Neural cell (in vitro differentiated cells): ENCODE measurements around the gene ZNF831. TPM values are rescaled to one million over a fixed set of nuclear protein-coding genes. Genes with fewer than 3 reads are reported as not detected.

Experiments used
- H2AFZ ChIP-seq: fragments of 200-600, 300-800 bp; sonication (generic), shearing (Covaris generic); 2 replicates; pipeline ENCODE4 v1.6.0; 2014; ENCODE audit warnings: low read depth, mild to moderate bottlenecking, antibody characterized with exemption, low read length, moderate library complexity
- H3F3A ChIP-seq: fragments of 200-600 bp; shearing (Covaris generic); 2 replicates; pipeline ENCODE4 v1.6.1; 2016; ENCODE audit warnings: mild to moderate bottlenecking, moderate library complexity, mixed read lengths, antibody characterized with exemption, low read length; ENCODE audit not compliant: insufficient read depth, poor library complexity, severe bottlenecking
- H3K27ac ChIP-seq: fragments of 200-600, 300-800 bp; sonication (generic), shearing (Covaris generic); 2 replicates; pipeline ENCODE4 v1.5.1; 2014; ENCODE audit warnings: mild to moderate bottlenecking, low read length, moderate library complexity
- H3K27me3 ChIP-seq: fragments of 300-800, 200-600 bp; sonication (generic), shearing (Covaris generic); 2 replicates; pipeline ENCODE4 v1.6.0; 2014; ENCODE audit warnings: mild to moderate bottlenecking, low read depth, low read length, moderate library complexity; ENCODE audit not compliant: insufficient read depth
- H3K36me3 ChIP-seq: fragments of 300-800, 200-600 bp; sonication (generic), shearing (Covaris generic); 2 replicates; pipeline ENCODE4 v1.5.1; 2014; ENCODE audit warnings: mild to moderate bottlenecking, antibody characterized with exemption, low read length, moderate library complexity; ENCODE audit not compliant: insufficient read depth
- H3K4me2 ChIP-seq: fragments of 300-800, 200-600 bp; sonication (generic), shearing (Covaris generic); 2 replicates; pipeline ENCODE4 v1.6.0; 2014; ENCODE audit warnings: mild to moderate bottlenecking, low read length
- H3K4me3 ChIP-seq: fragments of 300-800, 200-600 bp; sonication (generic), shearing (Covaris generic); 2 replicates; pipeline ENCODE4 v1.5.1; 2014; ENCODE audit warnings: mild to moderate bottlenecking, low read length, moderate library complexity
- H3K79me2 ChIP-seq: fragments of 200-600 bp; shearing (Covaris generic); replicated peaks from 2 replicates; pipeline ENCODE4 v1.6.0; 2014; ENCODE audit warnings: mild to moderate bottlenecking, low read length, moderate library complexity; ENCODE audit not compliant: insufficient read depth
- H3K9ac ChIP-seq: fragments of 300-800, 200-600 bp; sonication (generic), shearing (Covaris generic); 2 replicates; pipeline ENCODE4 v1.6.1; 2016; ENCODE audit warnings: mild to moderate bottlenecking, low read length, mixed read lengths
- H3K9me2 ChIP-seq: fragments of 200-600 bp; shearing (Covaris generic); 2 replicates; pipeline ENCODE4 v1.6.1; 2016; ENCODE audit warnings: mild to moderate bottlenecking, low read length, mixed read lengths; ENCODE audit not compliant: insufficient read depth
- H3K9me3 ChIP-seq: fragments of 200-600, 300-800 bp; sonication (generic), shearing (Covaris generic); 2 replicates; pipeline ENCODE4 v1.6.1; 2016; ENCODE audit warnings: mild to moderate bottlenecking, mixed run types, low read length, moderate library complexity, mixed read lengths
- H4K20me1 ChIP-seq: fragments of 200-600 bp; shearing (Covaris generic); 2 replicates; pipeline ENCODE4 v1.6.1; 2016; ENCODE audit warnings: mild to moderate bottlenecking, mixed run types; ENCODE audit not compliant: insufficient read depth
- CTCF ChIP-seq: fragments of 450-650 bp; IDR thresholded peaks from 2 replicates; pipeline ENCODE4 v1.5.1; 2014; ENCODE audit warnings: antibody characterized with exemption, mild to moderate bottlenecking, moderate library complexity; ENCODE audit not compliant: poor library complexity, severe bottlenecking
- EP300 ChIP-seq: fragments of 450-650 bp; conservative IDR thresholded peaks from 2 replicates; pipeline ENCODE4 v1.6.1; 2014; ENCODE audit warnings: antibody characterized with exemption, mild to moderate bottlenecking, moderate library complexity; ENCODE audit not compliant: poor library complexity, severe bottlenecking
- EZH2 ChIP-seq: fragments of 200-600, 300-800 bp; shearing (Covaris generic), sonication (generic); IDR thresholded peaks from 2 replicates; pipeline ENCODE4 v1.6.1; 2014; ENCODE audit warnings: antibody characterized with exemption, low read length, borderline replicate concordance, mild to moderate bottlenecking; ENCODE audit not compliant: insufficient read depth, poor library complexity, severe bottlenecking
- MXI1 ChIP-seq: fragments of 450-650 bp; conservative IDR thresholded peaks from 2 replicates; pipeline ENCODE4 v1.6.1; 2014; ENCODE audit warnings: antibody characterized with exemption, mild to moderate bottlenecking; ENCODE audit not compliant: poor library complexity, severe bottlenecking
- POLR2AphosphoS5 ChIP-seq: IDR thresholded peaks from 2 replicates; pipeline ENCODE4 v1.6.1; 2012
- RAD21 ChIP-seq: fragments of 450-650 bp; conservative IDR thresholded peaks from 2 replicates; pipeline ENCODE4 v1.6.1; 2014; ENCODE audit warnings: antibody characterized with exemption, mild to moderate bottlenecking, moderate library complexity
- REST ChIP-seq: IDR thresholded peaks from 2 replicates; pipeline ENCODE4 v1.6.1; 2012; ENCODE audit warnings: borderline replicate concordance
- SMC3 ChIP-seq: fragments of 450-650 bp; conservative IDR thresholded peaks from 2 replicates; pipeline ENCODE4 v1.6.1; 2014; ENCODE audit warnings: antibody characterized with exemption, mild to moderate bottlenecking, moderate library complexity; ENCODE audit not compliant: poor library complexity
- TAF1 ChIP-seq: IDR thresholded peaks from 2 replicates; pipeline ENCODE4 v1.6.1; 2012; ENCODE audit warnings: low read depth
- polyA plus RNA-seq: library from polyadenylated mRNA; depleted of rRNA; stranded (reverse); fragments of >200 nt; gene quantifications from 2 replicates; pipeline ENCODE4 v1.2.3, GENCODE V29; 2014

Gene ZNF831
- polyA plus RNA-seq, 1 donor from 2014 or later: not detected

GRCh38 chr20:59192533-59192896, 28.9 kb downstream of the ZNF831 start:
- no peak overlapping the region for H3K9ac ChIP-seq
- no peaks in the 10 kb centered on the region for H4K20me1 ChIP-seq
- H3K4me3 ChIP-seq: no peak overlapping the region
- H3K27me3 ChIP-seq: no peaks in the 10 kb centered on the region
- H3F3A ChIP-seq: no peaks in the 10 kb centered on the region
- no peak overlapping the region for H2AFZ ChIP-seq
- no peaks in the 10 kb centered on the region for H3K9me2 ChIP-seq
- H3K27ac ChIP-seq: no peak overlapping the region
- no peaks in the 10 kb centered on the region for H3K36me3 ChIP-seq
- H3K9me3 ChIP-seq: no peaks in the 10 kb centered on the region
- H3K4me2 ChIP-seq: no peak overlapping the region
- H3K79me2 ChIP-seq: no peaks in the 10 kb centered on the region
- TF ChIP-seq SMC3 (no peak), EZH2 (no peak), TAF1 (no peak)

- Histone ChIP-seq H2AFZ (no peak overlapping the region), H3K36me3 (no peaks in the 10 kb centered on the region), H3K27me3 (no peaks in the 10 kb centered on the region), H3K9ac (no peak overlapping the region), H3K27ac (no peak overlapping the region), H3K9me3 (no peaks in the 10 kb centered on the region), H3K4me2 (no peak overlapping the region), H3K79me2 (no peaks in the 10 kb centered on the region), H3K4me3 (no peak overlapping the region), H4K20me1 (no peaks in the 10 kb centered on the region), H3K9me2 (no peaks in the 10 kb centered on the region), H3F3A (no peaks in the 10 kb centered on the region)
- TF ChIP-seq SMC3 (no peak), EP300 (no peak), MXI1 (no peak), POLR2AphosphoS5 (no peak), EZH2 (no peak), CTCF (no peak), TAF1 (no peak), RAD21 (no peak), REST (no peak)
Observed at GRCh38 chr20:59193325-59193724, 29.7 kb downstream of the ZNF831 start.
